K562 (cell line): ENCODE data around the gene CNIH4. TPM values are rescaled to one million over a fixed set of nuclear protein-coding genes. Genes with fewer than 3 reads are reported as not detected.

Experiments
- ATAC-seq: fragments of 200-7000 bp; cut with Tn5 transposase; 3 replicates; pipeline ENCODE4 v1.9.1; 2020; ENCODE audit warnings: moderate library complexity
- BruUV-seq: library from RNA; stranded (reverse); fragments of 400-500 nt; replicated peaks from 2 replicates; lab custom pipeline; 2021; lab: Mats Ljungman, UMichigan
- CTCF ChIA-PET: fragments of 300-600 bp; formaldehyde crosslinking; extraction: SDS; loops from one replicate; lab custom pipeline; 2021; ENCODE audit warnings: low intra/inter-chr PET ratio; lab: Yijun Ruan, JAX
- POLR2A ChIA-PET: fragments of 300-600, 350-650 bp; sonication (Branson Sonifier 250); formaldehyde crosslinking; extraction: SDS; loops from one replicate; lab custom pipeline; 2021; ENCODE audit warnings: antibody characterized with exemption, inconsistent platforms; lab: Yijun Ruan, JAX
- DNase-seq, 4 experiments: peaks; one replicate each; pipeline versions ENCODE4 v3.0.0 to v3.0.0-alpha.2; 2011 to 2018; ENCODE audit warnings: low spot score in 3 of 4, mixed read lengths in 3 of 4; ENCODE audit errors: extremely low read depth in 1 of 4
- FAIRE-seq: peaks from 2 replicates; lab custom pipeline; 2011; peaks lifted over from hg19 to GRCh38; lab: Jason Lieb, UNC
- H2AFZ ChIP-seq: 2 replicates; pipeline ENCODE4 v1.6.0; 2011; ENCODE audit warnings: low read depth, low read length, control low read depth, inconsistent platforms
- H3K27ac ChIP-seq: fragments of 200-600 bp; 3 replicates; pipeline ENCODE4 v1.8.0; 2011; ENCODE audit warnings: low read depth, mild to moderate bottlenecking, control low read depth, inconsistent platforms, low read length, moderate library complexity, mixed read lengths; ENCODE audit errors: extremely low read depth
- H3K27me3 ChIP-seq, 2 experiments: fragments of 300-600 bp in 1 of 2; 2 replicates in 1 of 2; 3 replicates in 1 of 2; pipeline versions ENCODE4 v1.6.0 to v1.8.0; 2011; ENCODE audit warnings: inconsistent platforms in 2 of 2, low read length in 2 of 2, mild to moderate bottlenecking in 1 of 2, mixed read lengths in 1 of 2, moderate library complexity in 1 of 2; ENCODE audit not compliant: control insufficient read depth in 2 of 2, insufficient read depth in 2 of 2
- H3K36me3 ChIP-seq: fragments of 300-600 bp; 3 replicates; pipeline ENCODE4 v1.8.0; 2011; ENCODE audit warnings: mild to moderate bottlenecking, low read length, inconsistent platforms; ENCODE audit not compliant: control insufficient read depth, insufficient read depth
- H3K4me1 ChIP-seq, 2 experiments: fragments of 200-600 bp in 1 of 2; replicated peaks in 1 of 2; 2 replicates in 1 of 2; 3 replicates in 1 of 2; pipeline versions ENCODE4 v1.5.1 to v1.8.0; 2011; ENCODE audit warnings: inconsistent platforms in 2 of 2, low read length in 2 of 2, mild to moderate bottlenecking in 1 of 2, mixed read lengths in 1 of 2, moderate library complexity in 1 of 2; ENCODE audit not compliant: control insufficient read depth in 2 of 2, insufficient read depth in 2 of 2
- H3K4me2 ChIP-seq: 2 replicates; pipeline ENCODE4 v1.6.1; 2011; ENCODE audit warnings: low read length, control low read depth, inconsistent platforms, mixed read lengths; ENCODE audit not compliant: insufficient read depth
- H3K4me3 ChIP-seq: fragments of 200-600 bp; sonication (generic), shearing (Covaris generic); 2 replicates; pipeline ENCODE4 v1.5.1; 2016; ENCODE audit warnings: control low read depth, inconsistent platforms
- H3K79me2 ChIP-seq: fragments of 200-600 bp; 3 replicates; pipeline ENCODE4 v1.8.0; 2011; ENCODE audit warnings: low read length, inconsistent platforms; ENCODE audit not compliant: control insufficient read depth, insufficient read depth
- H3K9ac ChIP-seq, 2 experiments: 2 replicates each; pipeline versions ENCODE4 v1.6.0 to v1.6.1; 2011; ENCODE audit warnings: low read depth in 2 of 2, low read length in 2 of 2, control low read depth in 1 of 2, inconsistent platforms in 1 of 2, mild to moderate bottlenecking in 1 of 2, mixed read lengths in 1 of 2; ENCODE audit not compliant: insufficient read depth in 1 of 2
- H3K9me1 ChIP-seq: one replicate; pipeline ENCODE4 v1.6.0; 2011; ENCODE audit warnings: inconsistent platforms, mild to moderate bottlenecking, low read length, moderate library complexity; ENCODE audit not compliant: control insufficient read depth, insufficient read depth
- H3K9me3 ChIP-seq: replicated peaks from 2 replicates; pipeline ENCODE4 v1.5.1; 2011; ENCODE audit warnings: low read depth, low read length, inconsistent platforms; ENCODE audit not compliant: control insufficient read depth, insufficient read depth
- H4K20me1 ChIP-seq: replicated peaks from 2 replicates; pipeline ENCODE4 v1.6.1; 2011; ENCODE audit warnings: low read length, inconsistent platforms, mixed read lengths; ENCODE audit not compliant: control insufficient read depth, insufficient read depth
- COPS2 ChIP-seq: fragments of 450-650 bp; conservative IDR thresholded peaks from 2 replicates; pipeline ENCODE4 v1.6.1; 2016; ENCODE audit warnings: mild to moderate bottlenecking, moderate library complexity
- EP400 ChIP-seq: fragments of 450-650 bp; IDR thresholded peaks from 2 replicates; pipeline ENCODE4 v1.6.1; 2017; ENCODE audit warnings: antibody characterized with exemption, mild to moderate bottlenecking, moderate library complexity
- MXD1 ChIP-seq: fragments of 250-450 bp; sonication (Bioruptor Pico); IDR thresholded peaks from 2 replicates; pipeline ENCODE4 v1.8.0; 2021; ENCODE audit warnings: borderline replicate concordance, mild to moderate bottlenecking, moderate library complexity; ENCODE audit not compliant: poor library complexity, severe bottlenecking
- SMAD3 ChIP-seq: fragments of 450-650 bp; formaldehyde crosslinking; conservative IDR thresholded peaks from 2 replicates; pipeline ENCODE4 v1.4.0; 2020; ENCODE audit warnings: mild to moderate bottlenecking
- TAF9B ChIP-seq: fragments of 450-650 bp; IDR thresholded peaks from 2 replicates; pipeline ENCODE4 v1.6.1; 2018; ENCODE audit warnings: mild to moderate bottlenecking; ENCODE audit not compliant: partially characterized antibody
- THRAP3 ChIP-seq: fragments of 450-650 bp; IDR thresholded peaks from 2 replicates; pipeline ENCODE4 v1.6.1; 2016; ENCODE audit warnings: mild to moderate bottlenecking, inconsistent platforms, borderline replicate concordance
- ZNF124 ChIP-seq: sonication (generic); formaldehyde crosslinking; IDR thresholded peaks from 2 replicates; pipeline ENCODE4 v1.8.1; 2022; ENCODE audit warnings: missing genetic modification reagents
- ZNF23 ChIP-seq: fragments of 250-450 bp; sonication (Bioruptor Pico); IDR thresholded peaks from 2 replicates; pipeline ENCODE4 v1.4.0; 2020; ENCODE audit warnings: mild to moderate bottlenecking
- ZNF778 ChIP-seq: fragments of 450-650 bp; formaldehyde crosslinking; IDR thresholded peaks from 2 replicates; pipeline ENCODE4 v1.4.0; 2020; ENCODE audit warnings: mild to moderate bottlenecking, moderate library complexity
- ZSCAN32 ChIP-seq: fragments of 450-650 bp; formaldehyde crosslinking; IDR thresholded peaks from 2 replicates; pipeline ENCODE4 v1.4.0; 2020; ENCODE audit warnings: mild to moderate bottlenecking, moderate library complexity
- WGBS: fragments of 100-300 bp; shearing (Covaris generic); methylation state at CpG from one replicate; pipeline ENCODE4 v1.1.6; 2016; ENCODE audit warnings: low coverage, mixed read lengths; ENCODE audit not compliant: insufficient coverage; ENCODE audit errors: missing lambda C conversion rate; 5-methylcytosine and 5-hydroxymethylcytosine counted together
- in situ Hi-C: fragments of 300-500 bp; cut with MboI; formaldehyde crosslinking; loops from 4 replicates; pipeline ENCODE4 v1.15.0; 2018; ENCODE audit warnings: inconsistent platforms, mixed read lengths
- intact Hi-C: fragments of 100-400 bp; cut with micrococcal nuclease; formaldehyde crosslinking; loops from 2 replicates; pipeline ENCODE4 v1.14.2; 2022
- polyA plus RNA-seq, 8 experiments: library from polyadenylated mRNA; depleted of rRNA in 4 of 8; stranded (reverse) in 5 of 8; unstranded in 3 of 8; fragments of >200 nt; fragmentation: Nextera tagmentation in 2 of 8; fragmentation: Illumina TruSeq in 1 of 8; extraction: Ambion mirVana in 2 of 8; extraction: Trizol in 1 of 8; gene quantifications; 2 replicates each; pipeline versions ENCODE4 v1.2.1 to v1.2.3, GENCODE V29; 2011 to 2014; ENCODE audit warnings: inconsistent platforms in 1 of 8, missing spikeins in 1 of 8
- total RNA-seq, 7 experiments: library from RNA; depleted of rRNA in 6 of 7; stranded (reverse); fragments of >200 nt in 6 of 7; fragmentation: Illumina TruSeq in 2 of 7; extraction: Trizol in 2 of 7; gene quantifications; 2 replicates each; pipeline versions ENCODE4 v1.2.1 to v1.2.3, GENCODE V29; 2011 to 2021; ENCODE audit warnings: low replicate concordance in 1 of 7
- TF ChIP-seq, protein P1 (sequence below): fragments of 250-450 bp; sonication (Bioruptor Pico); IDR thresholded peaks from 2 replicates; pipeline ENCODE4 v1.5.0; 2021; ENCODE audit warnings: mild to moderate bottlenecking, moderate library complexity
- TF ChIP-seq, protein P2 (sequence below): IDR thresholded peaks from 2 replicates; pipeline ENCODE4 v1.6.1; 2016; ENCODE audit warnings: missing genetic modification characterization, missing compliant biosample characterization
- TF ChIP-seq, protein P3 (sequence below): fragments of 450-650 bp; formaldehyde crosslinking; IDR thresholded peaks from 2 replicates; pipeline ENCODE4 v1.4.0; 2020; ENCODE audit warnings: mild to moderate bottlenecking, mixed read lengths
- TF ChIP-seq, protein P4 (sequence below): sonication (generic); formaldehyde crosslinking; IDR thresholded peaks from 2 replicates; pipeline ENCODE4 v1.8.1; 2023; ENCODE audit warnings: mild to moderate bottlenecking, missing genetic modification reagents, moderate library complexity

The CNIH4 gene
- total and polyA plus RNA-seq, 9 of the 15 experiments (the other 6 are each of a cell fraction or from before 2014, with no cell fraction given) = 41.3 to 266 (median 61.1) TPM

DNA sequence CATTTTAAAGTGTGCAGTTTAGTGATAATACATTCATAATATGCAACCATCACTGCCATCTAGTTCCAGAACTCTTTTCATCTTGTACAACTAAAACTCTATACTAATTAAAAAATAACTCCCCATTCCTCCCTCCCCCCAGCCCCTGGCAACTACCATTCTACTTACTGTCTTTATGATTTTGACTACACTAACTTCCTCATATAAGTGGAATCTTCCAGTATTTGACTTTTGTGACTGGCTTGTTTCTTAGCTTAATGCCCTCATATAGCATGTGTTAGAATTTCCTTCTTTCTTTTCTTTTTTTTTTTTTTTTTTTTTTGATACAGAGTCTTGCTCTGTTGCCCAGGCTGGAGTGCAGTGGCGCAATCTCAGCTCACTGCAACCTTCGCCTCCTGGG lies 25.4 kb upstream of the CNIH4 start:
- FAIRE-seq = no peak
- BruUV-seq = no TSS peak
- Histone ChIP-seq H3K36me3 (peaks cover 10% of the 10 kb centered on the region), H2AFZ (peak overlapping the region; percentile 89), H4K20me1 (no peaks in the 10 kb centered on the region), H3K9ac (peak overlapping the region in 1 of 2 experiments; percentile 89; a peak in 1 of 4 replicates), H3K79me2 (peaks cover 37% of the 10 kb centered on the region), H3K27me3 (no peaks in the 10 kb centered on the region), H3K9me3 (no peaks in the 10 kb centered on the region), H3K4me3 (no peak overlapping the region), H3K4me1 (peaks cover 9 to 25% of the 10 kb centered on the region in 2 experiments), H3K9me1 (no peaks in the 10 kb centered on the region), H3K4me2 (peak overlapping the region; percentile 91; the same call in 1 of the 2 replicates), H3K27ac (peak overlapping the region; percentile 92; the same call in 2 of the 3 replicates)
- no peak for ATAC-seq
- in situ Hi-C loops = loop anchor here (5.0 to 25.0 kb wide), 2 partner anchors 219 to 634 kb away; partner anchors contain the start of gene FBXO28
- DNase-seq = no peak
- ChIA-PET CTCF (no interaction called here), POLR2A (no interaction called here)
- WGBS = 80% methylated on average over 1 of the region's 2 CpGs
- intact Hi-C loops = loop anchor here (2.0 to 10.0 kb wide), 7 partner anchors 119 to 593 kb away; partner anchors contain the start of genes DEGS1, DNAH14 and TP53BP2
- TF ChIP-seq EP400 (no peak), ZSCAN32 (no peak), MXD1 (CRISPR knock-in tag) (no peak), ZNF23 (CRISPR knock-in tag) (no peak), SMAD3 (CRISPR knock-in tag) (no peak), ZNF124 (CRISPR knock-in tag) (no peak), COPS2 (no peak), THRAP3 (no peak), ZNF778 (CRISPR knock-in tag) (no peak), TAF9B (peak; percentile 27)
- TF ChIP-seq, protein P1, sequence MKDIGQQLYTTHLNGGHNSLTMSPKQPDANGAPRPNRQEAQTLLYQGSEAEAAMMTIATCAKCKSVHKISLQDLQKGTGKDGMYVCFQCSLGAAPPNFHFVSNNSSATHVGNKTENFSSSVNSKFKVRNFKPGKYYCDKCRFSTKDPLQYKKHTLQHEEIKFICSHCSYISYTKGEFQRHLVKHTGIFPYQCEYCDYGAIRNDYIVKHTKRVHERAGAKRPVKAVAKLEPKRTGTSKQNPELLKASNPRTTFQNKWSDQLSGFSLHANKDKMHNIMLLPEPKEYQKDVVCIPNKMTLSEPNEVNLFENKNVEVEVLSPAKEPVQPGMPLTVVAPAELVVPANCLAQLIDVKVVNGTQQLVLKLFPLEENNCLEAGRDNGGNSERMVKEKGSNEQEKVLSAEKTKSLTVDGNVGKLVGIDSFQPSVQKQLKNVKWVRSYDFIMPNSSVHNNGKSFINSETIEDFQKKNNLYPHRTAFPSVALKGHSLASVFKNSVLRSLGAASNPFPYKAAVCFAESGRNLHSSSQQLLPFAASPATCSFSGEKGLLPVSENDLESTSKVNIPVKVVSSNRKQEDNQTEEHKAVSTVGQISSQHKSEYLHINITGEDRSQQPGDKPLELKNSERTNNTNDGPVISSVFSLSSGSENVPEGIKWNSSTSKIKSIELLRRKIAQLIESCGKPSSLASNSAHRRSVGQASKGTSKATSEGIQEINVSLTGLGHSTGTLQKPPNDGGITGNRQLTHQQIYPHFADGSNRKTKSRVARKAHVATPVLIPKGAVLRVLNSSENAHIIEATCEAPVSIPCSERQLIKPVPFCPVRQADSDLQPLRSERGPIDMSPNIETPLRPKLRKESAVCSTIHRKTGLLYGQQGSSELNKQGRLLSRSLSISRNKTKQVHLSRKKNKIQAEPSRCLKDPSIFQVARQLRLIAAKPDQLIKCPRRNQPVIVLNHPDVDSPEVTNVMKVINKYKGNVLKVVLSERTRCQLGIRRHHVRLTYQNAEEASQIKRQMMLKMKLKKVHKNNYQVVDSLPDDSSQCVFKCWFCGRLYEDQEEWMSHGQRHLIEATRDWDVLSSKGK (CRISPR knock-in tag) = no peak
- TF ChIP-seq, protein P2, sequence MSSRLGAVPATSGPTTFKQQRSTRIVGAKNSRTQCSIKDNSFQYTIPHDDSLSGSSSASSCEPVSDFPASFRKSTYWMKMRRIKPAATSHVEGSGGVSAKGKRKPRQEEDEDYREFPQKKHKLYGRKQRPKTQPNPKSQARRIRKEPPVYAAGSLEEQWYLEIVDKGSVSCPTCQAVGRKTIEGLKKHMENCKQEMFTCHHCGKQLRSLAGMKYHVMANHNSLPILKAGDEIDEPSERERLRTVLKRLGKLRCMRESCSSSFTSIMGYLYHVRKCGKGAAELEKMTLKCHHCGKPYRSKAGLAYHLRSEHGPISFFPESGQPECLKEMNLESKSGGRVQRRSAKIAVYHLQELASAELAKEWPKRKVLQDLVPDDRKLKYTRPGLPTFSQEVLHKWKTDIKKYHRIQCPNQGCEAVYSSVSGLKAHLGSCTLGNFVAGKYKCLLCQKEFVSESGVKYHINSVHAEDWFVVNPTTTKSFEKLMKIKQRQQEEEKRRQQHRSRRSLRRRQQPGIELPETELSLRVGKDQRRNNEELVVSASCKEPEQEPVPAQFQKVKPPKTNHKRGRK (tag) = 0 out of 2 replicates have a peak, but pooled peaks have one; percentile 64
- TF ChIP-seq, protein P3, sequence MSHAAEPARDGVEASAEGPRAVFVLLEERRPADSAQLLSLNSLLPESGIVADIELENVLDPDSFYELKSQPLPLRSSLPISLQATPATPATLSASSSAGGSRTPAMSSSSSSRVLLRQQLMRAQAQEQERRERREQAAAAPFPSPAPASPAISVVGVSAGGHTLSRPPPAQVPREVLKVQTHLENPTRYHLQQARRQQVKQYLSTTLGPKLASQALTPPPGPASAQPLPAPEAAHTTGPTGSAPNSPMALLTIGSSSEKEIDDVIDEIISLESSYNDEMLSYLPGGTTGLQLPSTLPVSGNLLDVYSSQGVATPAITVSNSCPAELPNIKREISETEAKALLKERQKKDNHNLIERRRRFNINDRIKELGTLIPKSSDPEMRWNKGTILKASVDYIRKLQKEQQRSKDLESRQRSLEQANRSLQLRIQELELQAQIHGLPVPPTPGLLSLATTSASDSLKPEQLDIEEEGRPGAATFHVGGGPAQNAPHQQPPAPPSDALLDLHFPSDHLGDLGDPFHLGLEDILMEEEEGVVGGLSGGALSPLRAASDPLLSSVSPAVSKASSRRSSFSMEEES (CRISPR knock-in tag) = no peak
- TF ChIP-seq, protein P4, sequence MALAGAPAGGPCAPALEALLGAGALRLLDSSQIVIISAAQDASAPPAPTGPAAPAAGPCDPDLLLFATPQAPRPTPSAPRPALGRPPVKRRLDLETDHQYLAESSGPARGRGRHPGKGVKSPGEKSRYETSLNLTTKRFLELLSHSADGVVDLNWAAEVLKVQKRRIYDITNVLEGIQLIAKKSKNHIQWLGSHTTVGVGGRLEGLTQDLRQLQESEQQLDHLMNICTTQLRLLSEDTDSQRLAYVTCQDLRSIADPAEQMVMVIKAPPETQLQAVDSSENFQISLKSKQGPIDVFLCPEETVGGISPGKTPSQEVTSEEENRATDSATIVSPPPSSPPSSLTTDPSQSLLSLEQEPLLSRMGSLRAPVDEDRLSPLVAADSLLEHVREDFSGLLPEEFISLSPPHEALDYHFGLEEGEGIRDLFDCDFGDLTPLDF (CRISPR knock-in tag) = no peak
